Kidney epithelial cell (primary cell): ENCODE results near the gene TNKS1BP1. TPM values are rescaled to one million over a fixed set of nuclear protein-coding genes. Genes with fewer than 3 reads are reported as not detected.
"Not testable (repeated sequence)": the region's sequence is repeated elsewhere in the genome, so short reads cannot be mapped to it uniquely, and the experiment has no call there.

ENCODE experiments used
- DNase-seq: peaks from one replicate; pipeline ENCODE4 v3.0.0-alpha.2; 2010; ENCODE audit warnings: low read depth
- H3K27me3 ChIP-seq: 2 replicates; pipeline ENCODE4 v1.6.0; 2011; ENCODE audit warnings: low read length; ENCODE audit not compliant: control insufficient read depth, insufficient read depth
- H3K36me3 ChIP-seq: 2 replicates; pipeline ENCODE4 v1.5.1; 2011; ENCODE audit warnings: low read length; ENCODE audit not compliant: control insufficient read depth, insufficient read depth
- H3K4me3 ChIP-seq: 2 replicates; pipeline ENCODE4 v1.5.1; 2011; ENCODE audit warnings: low read depth, mild to moderate bottlenecking, control low read depth, low read length
- CTCF ChIP-seq: IDR thresholded peaks from 2 replicates; pipeline ENCODE4 v1.5.1; 2011; ENCODE audit warnings: mild to moderate bottlenecking, moderate library complexity, low read length, control low read depth, inconsistent platforms; ENCODE audit not compliant: insufficient read depth, poor library complexity, severe bottlenecking
- total RNA-seq: library from RNA; depleted of rRNA; stranded (reverse); fragments of >200 nt; gene quantifications from 2 replicates; pipeline ENCODE4 v1.2.3, GENCODE V29; 2015

Gene TNKS1BP1
- total RNA-seq, 1 donor from 2014 or later, result 93.2 TPM

GRCh38 chr11:57297221-57297620 is 27.5 kb downstream of the TNKS1BP1 start:
- no peak overlapping the region for H3K4me3 ChIP-seq
- no peaks in the 10 kb centered on the region for H3K27me3 ChIP-seq
- TF ChIP-seq CTCF, result no peak
- DNase-seq, result no peak
- peaks cover 13% of the 10 kb centered on the region for H3K36me3 ChIP-seq

GRCh38 chr11:57296205-57296604 is 28.5 kb downstream of the TNKS1BP1 start:
- H3K27me3 ChIP-seq, DNase-seq, H3K36me3 ChIP-seq, H3K4me3 ChIP-seq: not testable (repeated sequence)

DNA sequence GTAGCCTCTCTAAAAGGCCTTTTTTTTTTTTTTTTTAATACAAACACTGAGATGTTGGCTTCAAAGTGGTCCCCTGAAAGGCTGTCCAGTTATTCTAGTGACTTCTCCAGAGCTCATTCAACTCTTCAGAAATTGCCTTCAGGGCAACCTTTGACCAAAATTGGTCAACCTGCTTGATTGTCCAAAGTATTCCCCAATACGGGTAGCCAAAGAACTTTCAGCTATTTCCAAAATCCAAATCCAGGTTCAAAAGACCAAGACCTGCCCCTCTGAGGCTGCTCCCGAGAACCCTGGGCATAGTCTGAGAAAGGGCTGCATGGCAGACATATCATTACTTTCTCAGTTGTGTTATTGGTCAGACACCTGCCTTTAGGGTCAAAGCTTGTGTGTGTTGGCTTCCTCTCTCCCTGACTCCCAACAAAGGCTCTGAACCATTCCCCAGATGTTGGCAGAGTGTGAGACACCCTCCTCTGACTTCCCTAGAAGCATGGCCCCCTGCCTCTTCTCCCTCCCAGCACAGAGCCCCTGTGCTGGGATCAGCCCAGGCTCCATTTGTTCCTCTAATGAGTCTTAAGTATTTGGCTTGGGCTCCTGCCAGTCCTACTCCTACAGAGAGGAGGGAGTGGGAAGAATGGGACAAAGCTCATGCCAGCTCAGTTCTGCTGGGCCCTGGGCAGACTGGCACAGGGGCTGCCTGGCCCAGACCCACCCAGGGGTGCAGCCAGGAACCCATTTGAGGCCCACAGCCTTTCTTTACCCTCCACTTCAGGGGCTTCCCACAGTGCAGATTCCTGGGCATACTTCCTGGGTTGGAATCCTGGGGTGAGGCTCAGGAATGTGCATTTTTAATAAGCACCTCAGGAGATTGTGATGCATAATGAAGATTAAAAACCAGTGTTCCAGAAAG is 30.3 kb downstream of the TNKS1BP1 start:
- no peak for DNase-seq
- TF ChIP-seq CTCF, result no peak
- peaks cover 2% of the 10 kb centered on the region for H3K36me3 ChIP-seq
- no peak overlapping the region for H3K4me3 ChIP-seq
- no peaks in the 10 kb centered on the region for H3K27me3 ChIP-seq

- no peak for DNase-seq
- no peak for TF ChIP-seq CTCF
These were observed 34.5 kb downstream of the TNKS1BP1 start for GRCh38 chr11:57290288-57290687.

DNA sequence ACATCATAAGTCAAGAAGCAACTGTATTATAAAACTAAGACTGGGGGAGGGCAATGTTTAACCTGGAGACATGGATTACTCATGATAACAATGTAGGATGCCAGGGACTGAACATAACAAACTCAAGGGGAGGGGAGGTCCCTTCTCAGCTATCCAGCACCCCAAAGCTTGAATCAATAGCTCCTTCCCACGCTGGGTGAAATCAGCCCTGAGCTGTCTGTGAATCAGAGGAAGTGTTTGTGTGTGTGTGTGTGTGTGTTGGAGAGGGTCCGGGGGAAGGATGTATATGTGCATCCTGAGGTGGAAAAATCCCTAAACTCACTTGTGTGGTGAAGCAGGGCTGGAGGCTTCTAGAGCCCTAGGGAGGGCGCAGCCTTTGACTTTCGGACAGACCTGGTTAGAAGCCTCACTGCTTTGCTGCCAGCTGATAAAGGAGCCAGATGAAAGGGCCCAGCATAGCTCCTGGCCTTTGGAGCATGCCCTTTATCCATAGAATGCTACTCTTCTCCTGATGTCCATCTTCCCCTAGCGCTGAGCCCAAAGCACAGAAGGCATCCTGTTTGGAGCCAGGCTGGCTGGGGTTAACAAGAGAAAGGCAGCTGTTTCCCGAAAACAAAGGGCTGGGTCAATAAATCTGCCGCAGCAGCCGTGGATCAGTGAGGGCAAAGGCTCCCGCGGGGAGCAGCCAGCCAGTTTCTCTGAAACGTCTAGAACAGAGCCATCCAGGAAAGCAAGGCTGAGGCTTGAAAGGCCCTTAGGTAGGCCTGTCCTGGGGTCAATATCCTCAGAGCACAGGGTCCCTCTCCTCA is 35.8 kb downstream of the TNKS1BP1 start:
- TF ChIP-seq CTCF, result no peak
- no peak for DNase-seq
- Histone ChIP-seq H3K4me3 (no peak overlapping the region), H3K36me3 (no peaks in the 10 kb centered on the region), H3K27me3 (no peaks in the 10 kb centered on the region)

More at GRCh38 chr11:57290288-57290687, 34.5 kb downstream of the TNKS1BP1 start:
- Histone ChIP-seq H3K4me3 (no peak overlapping the region), H3K27me3 (no peaks in the 10 kb centered on the region), H3K36me3 (no peaks in the 10 kb centered on the region)

DNA sequence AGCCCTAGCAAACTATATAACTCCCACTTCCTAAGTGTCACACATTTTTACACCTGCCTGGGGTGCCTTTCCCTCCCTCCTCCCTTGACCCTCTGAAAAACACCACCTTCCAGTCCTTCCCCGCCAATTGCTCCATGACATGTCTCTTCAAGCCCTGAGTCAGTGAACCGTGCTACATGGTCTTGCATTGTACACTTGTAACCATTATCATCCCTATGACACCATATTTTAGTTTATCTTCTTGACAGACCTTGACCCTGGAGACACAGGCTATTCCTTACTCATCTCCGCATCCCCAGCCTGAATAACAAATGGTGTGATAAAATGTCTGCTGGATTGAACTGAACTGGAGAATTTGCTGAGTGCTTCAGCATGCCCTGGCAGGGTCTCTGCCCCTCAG is 36.9 kb downstream of the TNKS1BP1 start:
- H3K4me3 ChIP-seq, result no peak overlapping the region
- DNase-seq, result no peak
- H3K27me3 ChIP-seq, result no peaks in the 10 kb centered on the region
- no peak for TF ChIP-seq CTCF
- no peaks in the 10 kb centered on the region for H3K36me3 ChIP-seq
